Measurements from ENCODE around the gene HSPA1B.
A peak's percentile ranks its signal among the peaks of the same experiment; 100 is the strongest.

HSPA1B gene

GRCh38 chr6:31869343-31869742, 41.8 kb downstream of the HSPA1B start:
- no peak for TF ChIP-seq CTCF (IDR thresholded peaks at IDR 0.05; ENCODE audit: poor library complexity, severe bottlenecking)
- Histone ChIP-seq H3K4me1 (ENCODE audit: insufficient read depth, poor library complexity, severe bottlenecking) (no peaks in the 10 kb centered on the region), H3K9me3 (ENCODE audit: severe bottlenecking) (no peaks in the 10 kb centered on the region), H3K27me3 (ENCODE audit: insufficient read depth, poor library complexity, severe bottlenecking) (no peaks in the 10 kb centered on the region), H3K27ac (ENCODE audit: poor library complexity, severe bottlenecking) (no peak overlapping the region), H3K4me3 (ENCODE audit: severe bottlenecking) (no peak overlapping the region), H3K36me3 (ENCODE audit: low read depth) (no peaks in the 10 kb centered on the region)
- ATAC-seq (ENCODE audit: low read depth) (no peak), DNase-seq (ENCODE audit: low spot score) (no peak)

- no peak for TF ChIP-seq CTCF (IDR thresholded peaks at IDR 0.05; ENCODE audit: poor library complexity, severe bottlenecking)
- ATAC-seq (ENCODE audit: low read depth) (no peak), DNase-seq (ENCODE audit: low spot score) (no peak)
- H3K27me3 ChIP-seq (ENCODE audit: insufficient read depth, poor library complexity, severe bottlenecking) = no peaks in the 10 kb centered on the region
- no peak overlapping the region for H3K27ac ChIP-seq (ENCODE audit: poor library complexity, severe bottlenecking)
- no peaks in the 10 kb centered on the region for H3K9me3 ChIP-seq (ENCODE audit: severe bottlenecking)
- no peaks in the 10 kb centered on the region for H3K36me3 ChIP-seq (ENCODE audit: low read depth)
- no peak overlapping the region for H3K4me3 ChIP-seq (ENCODE audit: severe bottlenecking)
- H3K4me1 ChIP-seq (ENCODE audit: insufficient read depth, poor library complexity, severe bottlenecking) = no peaks in the 10 kb centered on the region
Measured at GRCh38 chr6:31870385-31870921, 42.9 kb downstream of the HSPA1B start.

GRCh38 chr6:31871046-31871659, 43.6 kb downstream of the HSPA1B start:
- no peak for TF ChIP-seq CTCF (IDR thresholded peaks at IDR 0.05; ENCODE audit: poor library complexity, severe bottlenecking)

DNA sequence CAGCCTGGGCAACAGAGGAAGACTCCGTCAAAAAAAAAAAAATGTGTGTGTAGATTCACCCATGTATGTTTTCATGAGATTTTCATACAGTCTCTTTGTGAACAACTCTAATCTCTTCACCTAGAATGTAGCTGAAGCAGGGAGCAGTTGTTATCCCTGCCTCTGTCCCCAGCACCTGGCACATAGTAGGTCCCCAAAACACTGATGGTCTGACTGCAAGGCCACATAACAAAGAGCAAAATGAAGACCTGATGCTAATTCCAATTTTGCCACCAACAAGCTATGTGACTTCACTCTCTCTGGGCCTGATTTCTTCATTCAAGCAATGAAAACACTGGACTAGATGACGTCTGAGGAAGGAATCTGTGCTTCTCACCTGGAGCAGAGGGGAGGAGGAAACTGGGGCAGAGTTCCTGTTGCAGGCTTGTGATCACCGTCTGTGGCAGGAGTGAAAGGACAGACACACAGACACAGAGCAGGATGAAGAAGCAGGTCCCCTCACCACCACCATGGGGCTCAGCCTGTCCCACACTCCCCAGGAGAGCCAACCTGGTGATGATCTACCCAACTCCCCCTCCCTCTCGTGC, 46.6 kb downstream of the HSPA1B start:
- Histone ChIP-seq H3K4me1 (ENCODE audit: insufficient read depth, poor library complexity, severe bottlenecking) (no peaks in the 10 kb centered on the region), H3K27me3 (ENCODE audit: insufficient read depth, poor library complexity, severe bottlenecking) (no peaks in the 10 kb centered on the region), H3K4me3 (ENCODE audit: severe bottlenecking) (no peak overlapping the region), H3K36me3 (ENCODE audit: low read depth) (no peaks in the 10 kb centered on the region), H3K27ac (ENCODE audit: poor library complexity, severe bottlenecking) (no peak overlapping the region), H3K9me3 (ENCODE audit: severe bottlenecking) (no peaks in the 10 kb centered on the region)
- DNase-seq (ENCODE audit: low spot score) (no peak), ATAC-seq (ENCODE audit: low read depth) (no peak)
- TF ChIP-seq CTCF (IDR thresholded peaks at IDR 0.05; ENCODE audit: poor library complexity, severe bottlenecking) = no peak

More at GRCh38 chr6:31871046-31871659, 43.6 kb downstream of the HSPA1B start:
- H3K36me3 ChIP-seq (ENCODE audit: low read depth) = no peaks in the 10 kb centered on the region
- DNase-seq (ENCODE audit: low spot score) (no peak), ATAC-seq (ENCODE audit: low read depth) (0 out of 3 replicates have a peak, but pooled peaks have one; percentile 27)
- H3K4me3 ChIP-seq (ENCODE audit: severe bottlenecking) = no peak overlapping the region
- H3K4me1 ChIP-seq (ENCODE audit: insufficient read depth, poor library complexity, severe bottlenecking) = no peaks in the 10 kb centered on the region
- no peak overlapping the region for H3K27ac ChIP-seq (ENCODE audit: poor library complexity, severe bottlenecking)
- H3K9me3 ChIP-seq (ENCODE audit: severe bottlenecking) = no peaks in the 10 kb centered on the region
- no peaks in the 10 kb centered on the region for H3K27me3 ChIP-seq (ENCODE audit: insufficient read depth, poor library complexity, severe bottlenecking)

Data from RWPE2 (cell line).